PC-9 (cell line): ENCODE data around the gene MXRA8. TPM values are rescaled to one million over a fixed set of nuclear protein-coding genes. Genes with fewer than 3 reads are reported as not detected.

Experiments used
- BruUV-seq: library from RNA; stranded (reverse); fragments of 400-500 nt; replicated peaks from 2 replicates; lab custom pipeline; 2021; lab: Mats Ljungman, UMichigan
- CTCF ChIA-PET: fragments of 300-600 bp; sonication (Branson Sonifier 250); formaldehyde crosslinking; loops from one replicate; lab custom pipeline; 2022; ENCODE audit warnings: antibody characterized with exemption; lab: Charles Lee
- POLR2A ChIA-PET: fragments of 300-600 bp; sonication (Branson Sonifier 250); formaldehyde crosslinking; loops from one replicate; lab custom pipeline; 2022; ENCODE audit warnings: antibody characterized with exemption; ENCODE audit not compliant: unreplicated experiment; lab: Charles Lee
- DNase-seq, 2 experiments: peaks; one replicate each; pipeline versions ENCODE4 v3.0.0 to v3.0.0-alpha.2; 2015 to 2022; ENCODE audit warnings: mixed read lengths in 1 of 2
- H2AFZ ChIP-seq: fragments of 200-600 bp; sonication (generic); 2 replicates; pipeline ENCODE4 v1.8.1; 2017; ENCODE audit warnings: antibody characterized with exemption
- H3F3A ChIP-seq: fragments of 200-600 bp; sonication (generic); 2 replicates; pipeline ENCODE4 v1.8.1; 2017; ENCODE audit warnings: antibody characterized with exemption, mild to moderate bottlenecking, low read depth; ENCODE audit not compliant: insufficient read depth
- H3K27ac ChIP-seq: fragments of 200-600 bp; sonication (generic); 2 replicates; pipeline ENCODE4 v1.6.1; 2016; ENCODE audit warnings: mixed run types
- H3K27me3 ChIP-seq: fragments of 200-600 bp; sonication (generic); 2 replicates; pipeline ENCODE4 v1.6.1; 2016; ENCODE audit warnings: low read depth, mixed run types; ENCODE audit not compliant: insufficient read depth
- H3K36me3 ChIP-seq: fragments of 200-600 bp; sonication (generic); 2 replicates; pipeline ENCODE4 v1.6.1; 2016; ENCODE audit warnings: low read depth, mixed run types
- H3K4me1 ChIP-seq: fragments of 200-600 bp; sonication (generic); replicated peaks from 2 replicates; pipeline ENCODE4 v1.6.1; 2016; ENCODE audit warnings: mixed run types; ENCODE audit not compliant: insufficient read depth
- H3K4me2 ChIP-seq: fragments of 200-600 bp; sonication (generic); 2 replicates; pipeline ENCODE4 v1.6.1; 2017; ENCODE audit warnings: mixed run types
- H3K4me3 ChIP-seq: fragments of 200-600 bp; sonication (generic); 2 replicates; pipeline ENCODE4 v1.6.1; 2016; ENCODE audit warnings: mixed run types
- H3K79me2 ChIP-seq: fragments of 200-600 bp; sonication (generic); 2 replicates; pipeline ENCODE4 v1.6.1; 2017; ENCODE audit warnings: low read depth, mixed run types
- H3K9me2 ChIP-seq: fragments of 200-600 bp; sonication (generic); 2 replicates; pipeline ENCODE4 v1.8.1; 2017; ENCODE audit warnings: mild to moderate bottlenecking; ENCODE audit not compliant: insufficient read depth
- H3K9me3 ChIP-seq: fragments of 200-600 bp; sonication (generic); 2 replicates; pipeline ENCODE4 v1.8.1; 2016; ENCODE audit warnings: low read depth; ENCODE audit not compliant: insufficient read depth
- H4K20me1 ChIP-seq: fragments of 200-600 bp; sonication (generic); 2 replicates; pipeline ENCODE4 v1.8.1; 2017; ENCODE audit not compliant: insufficient read depth
- CTCF ChIP-seq: fragments of 200-600 bp; sonication (generic); conservative IDR thresholded peaks from 2 replicates; pipeline ENCODE4 v1.6.1; 2017; ENCODE audit warnings: mixed run types, antibody characterized with exemption, mild to moderate bottlenecking, moderate library complexity
- EZH2 ChIP-seq: fragments of 200-600 bp; sonication (generic); IDR thresholded peaks from 2 replicates; pipeline ENCODE4 v1.8.0; 2017; ENCODE audit warnings: antibody characterized with exemption, low read depth
- intact Hi-C: fragments of 100-400 bp; cut with micrococcal nuclease; formaldehyde crosslinking; loops from one replicate; pipeline ENCODE4 v1.10.0; 2022; ENCODE audit not compliant: unreplicated experiment
- total RNA-seq: library from RNA; stranded (reverse); gene quantifications from 2 replicates; pipeline ENCODE4 v1.2.3, GENCODE V29; 2021

The MXRA8 gene
- total RNA-seq, 1 experiment from 2014 or later: 0.55 TPM

GRCh38 chr1:1312450-1313314 is 45.7 kb downstream of the MXRA8 start:
- Histone ChIP-seq H3K27ac (no peak overlapping the region), H3F3A (peaks cover 29% of the 10 kb centered on the region; the same call in 1 of the 2 replicates), H3K79me2 (peaks cover 32% of the 10 kb centered on the region)

GRCh38 chr1:1311107-1312104 is 46.9 kb downstream of the MXRA8 start:
- POLR2A ChIA-PET: no interaction called here
- Histone ChIP-seq H3K9me3 (no peaks in the 10 kb centered on the region), H4K20me1 (peaks cover 37% of the 10 kb centered on the region), H2AFZ (no peak overlapping the region), H3K4me1 (peaks cover 16% of the 10 kb centered on the region; the same call in 1 of the 2 replicates), H3K27me3 (no peaks in the 10 kb centered on the region), H3K9me2 (no peaks in the 10 kb centered on the region), H3K36me3 (0 out of 2 replicates have a peak, but pooled peaks cover 5% of the 10 kb centered on the region), H3F3A (peaks cover 24% of the 10 kb centered on the region; the same call in 1 of the 2 replicates), H3K4me3 (no peak overlapping the region), H3K79me2 (peaks cover 29% of the 10 kb centered on the region; the same call in 1 of the 2 replicates), H3K27ac (no peak overlapping the region), H3K4me2 (no peak overlapping the region)
- BruUV-seq: no TSS peak
- no peak for TF ChIP-seq CTCF
- TF ChIP-seq EZH2: no peak
- intact Hi-C loops: no loop called here
- CTCF ChIA-PET: no interaction called here
- DNase-seq: no peak

More at GRCh38 chr1:1312450-1313314, 45.7 kb downstream of the MXRA8 start:
- Histone ChIP-seq H3K4me2 (no peak overlapping the region), H3K9me2 (no peaks in the 10 kb centered on the region), H3K4me1 (peaks cover 10% of the 10 kb centered on the region), H3K27me3 (no peaks in the 10 kb centered on the region), H3K9me3 (no peaks in the 10 kb centered on the region), H3K36me3 (0 out of 2 replicates have a peak, but pooled peaks cover 5% of the 10 kb centered on the region), H3K4me3 (no peak overlapping the region), H2AFZ (no peak overlapping the region), H4K20me1 (peaks cover 46% of the 10 kb centered on the region)
- intact Hi-C loops: no loop called here
- no peak for DNase-seq
- TF ChIP-seq CTCF (no peak), EZH2 (no peak)
- ChIA-PET CTCF (no interaction called here), POLR2A (no interaction called here)
- no TSS peak for BruUV-seq

- Histone ChIP-seq H3F3A (peaks cover 26% of the 10 kb centered on the region; the same call in 1 of the 2 replicates), H3K4me1 (peaks cover 25% of the 10 kb centered on the region), H2AFZ (no peak overlapping the region), H3K27me3 (no peaks in the 10 kb centered on the region), H3K79me2 (peaks cover 29% of the 10 kb centered on the region; the same call in 1 of the 2 replicates), H4K20me1 (peaks cover 31% of the 10 kb centered on the region), H3K9me2 (no peaks in the 10 kb centered on the region), H3K4me2 (no peak overlapping the region), H3K9me3 (no peaks in the 10 kb centered on the region), H3K36me3 (no peaks in the 10 kb centered on the region), H3K4me3 (no peak overlapping the region), H3K27ac (no peak overlapping the region)
- intact Hi-C loops: no loop called here
- no TSS peak for BruUV-seq
- ChIA-PET CTCF (no interaction called here), POLR2A (no interaction called here)
- DNase-seq: no peak
- TF ChIP-seq CTCF (no peak), EZH2 (no peak)
These were observed 47.8 kb downstream of the MXRA8 start for GRCh38 chr1:1310476-1311053.
